ENCODE data around the gene EIF4E3.

GRCh38 chr3:71636482-71636881 is 88.7 kb downstream of the EIF4E3 start:
- TF ChIP-seq, protein P1, sequence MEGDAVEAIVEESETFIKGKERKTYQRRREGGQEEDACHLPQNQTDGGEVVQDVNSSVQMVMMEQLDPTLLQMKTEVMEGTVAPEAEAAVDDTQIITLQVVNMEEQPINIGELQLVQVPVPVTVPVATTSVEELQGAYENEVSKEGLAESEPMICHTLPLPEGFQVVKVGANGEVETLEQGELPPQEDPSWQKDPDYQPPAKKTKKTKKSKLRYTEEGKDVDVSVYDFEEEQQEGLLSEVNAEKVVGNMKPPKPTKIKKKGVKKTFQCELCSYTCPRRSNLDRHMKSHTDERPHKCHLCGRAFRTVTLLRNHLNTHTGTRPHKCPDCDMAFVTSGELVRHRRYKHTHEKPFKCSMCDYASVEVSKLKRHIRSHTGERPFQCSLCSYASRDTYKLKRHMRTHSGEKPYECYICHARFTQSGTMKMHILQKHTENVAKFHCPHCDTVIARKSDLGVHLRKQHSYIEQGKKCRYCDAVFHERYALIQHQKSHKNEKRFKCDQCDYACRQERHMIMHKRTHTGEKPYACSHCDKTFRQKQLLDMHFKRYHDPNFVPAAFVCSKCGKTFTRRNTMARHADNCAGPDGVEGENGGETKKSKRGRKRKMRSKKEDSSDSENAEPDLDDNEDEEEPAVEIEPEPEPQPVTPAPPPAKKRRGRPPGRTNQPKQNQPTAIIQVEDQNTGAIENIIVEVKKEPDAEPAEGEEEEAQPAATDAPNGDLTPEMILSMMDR (IDR thresholded peaks at IDR 0.05) = no peak
- TF ChIP-seq POLR2A (IDR thresholded peaks at IDR 0.05) = no peak
